Muscle layer of colon (tissue), 2 donors: ENCODE data around the gene ARHGEF11.

ENCODE experiments used
- H3K27ac ChIP-seq: one replicate; pipeline ENCODE4 v1.7.0; 2013; ENCODE audit warnings: low read depth, mild to moderate bottlenecking, low read length, moderate library complexity
- H3K27me3 ChIP-seq, 2 donors: one replicate each; pipeline ENCODE4 v1.7.0; 2013; ENCODE audit warnings: low read length in 2 of 2, mild to moderate bottlenecking in 2 of 2; ENCODE audit not compliant: insufficient read depth in 2 of 2, control insufficient read depth in 1 of 2
- H3K36me3 ChIP-seq: one replicate; pipeline ENCODE4 v1.7.0; 2013; ENCODE audit warnings: mild to moderate bottlenecking, low read length; ENCODE audit not compliant: insufficient read depth
- H3K4me1 ChIP-seq: one replicate; pipeline ENCODE4 v1.7.0; 2013; ENCODE audit warnings: mild to moderate bottlenecking, low read length; ENCODE audit not compliant: insufficient read depth
- H3K4me3 ChIP-seq, 2 donors: one replicate each; pipeline ENCODE4 v1.7.0; 2013; ENCODE audit warnings: low read length in 2 of 2, low read depth in 1 of 2, mild to moderate bottlenecking in 1 of 2, moderate library complexity in 1 of 2
- H3K9ac ChIP-seq: one replicate; pipeline ENCODE4 v1.7.0; 2013; ENCODE audit warnings: low read length
- H3K9me3 ChIP-seq: one replicate; pipeline ENCODE4 v1.7.0; 2013; ENCODE audit warnings: mild to moderate bottlenecking, low read length
- donor health status: abdominal sarcoma.
- donor health status: Adenocarcinoma of cecum.

ARHGEF11 gene

GRCh38 chr1:156914440-156914856 lies 131.1 kb downstream of the ARHGEF11 start:
- H3K9me3 ChIP-seq, result no peaks in the 10 kb centered on the region
- peaks cover 7% of the 10 kb centered on the region for H3K36me3 ChIP-seq
- no peak overlapping the region for H3K27ac ChIP-seq
- H3K4me3 ChIP-seq, result no peak overlapping the region
- H3K4me1 ChIP-seq, result no peaks in the 10 kb centered on the region
- no peak overlapping the region for H3K9ac ChIP-seq
- H3K27me3 ChIP-seq, result peaks cover 4 to 5% of the 10 kb centered on the region in 2 donors

DNA sequence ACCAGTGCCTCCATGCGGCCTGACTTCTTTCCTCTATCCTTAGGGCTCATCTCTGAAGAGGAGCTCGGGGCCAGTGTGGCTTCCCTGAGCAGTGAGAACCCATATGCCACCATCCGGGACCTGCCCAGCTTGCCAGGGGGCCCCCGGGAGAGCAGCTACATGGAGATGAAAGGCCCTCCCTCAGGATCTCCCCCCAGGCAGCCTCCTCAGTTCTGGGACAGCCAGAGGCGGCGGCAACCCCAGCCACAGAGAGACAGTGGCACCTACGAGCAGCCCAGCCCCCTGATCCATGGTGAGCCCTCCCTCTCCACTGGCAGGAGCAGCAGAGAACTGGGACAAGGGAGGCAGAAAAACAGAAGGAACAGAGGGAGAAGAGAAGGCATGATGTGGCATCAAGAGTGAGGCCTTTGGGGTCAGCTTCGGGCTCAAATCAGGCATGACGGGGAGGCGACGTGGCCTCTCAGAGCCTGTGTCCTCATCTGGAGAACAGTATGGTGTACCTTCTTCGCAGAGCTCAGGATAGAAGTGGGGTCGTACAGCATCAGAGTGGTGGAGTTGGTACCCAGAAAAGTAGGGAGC lies 131.6 kb downstream of the ARHGEF11 start:
- Histone ChIP-seq H3K9ac (no peak overlapping the region), H3K27me3 (peaks cover 4 to 5% of the 10 kb centered on the region in 2 donors), H3K36me3 (peaks cover 7% of the 10 kb centered on the region), H3K27ac (no peak overlapping the region), H3K4me3 (no peak overlapping the region), H3K4me1 (no peaks in the 10 kb centered on the region), H3K9me3 (no peaks in the 10 kb centered on the region)

DNA sequence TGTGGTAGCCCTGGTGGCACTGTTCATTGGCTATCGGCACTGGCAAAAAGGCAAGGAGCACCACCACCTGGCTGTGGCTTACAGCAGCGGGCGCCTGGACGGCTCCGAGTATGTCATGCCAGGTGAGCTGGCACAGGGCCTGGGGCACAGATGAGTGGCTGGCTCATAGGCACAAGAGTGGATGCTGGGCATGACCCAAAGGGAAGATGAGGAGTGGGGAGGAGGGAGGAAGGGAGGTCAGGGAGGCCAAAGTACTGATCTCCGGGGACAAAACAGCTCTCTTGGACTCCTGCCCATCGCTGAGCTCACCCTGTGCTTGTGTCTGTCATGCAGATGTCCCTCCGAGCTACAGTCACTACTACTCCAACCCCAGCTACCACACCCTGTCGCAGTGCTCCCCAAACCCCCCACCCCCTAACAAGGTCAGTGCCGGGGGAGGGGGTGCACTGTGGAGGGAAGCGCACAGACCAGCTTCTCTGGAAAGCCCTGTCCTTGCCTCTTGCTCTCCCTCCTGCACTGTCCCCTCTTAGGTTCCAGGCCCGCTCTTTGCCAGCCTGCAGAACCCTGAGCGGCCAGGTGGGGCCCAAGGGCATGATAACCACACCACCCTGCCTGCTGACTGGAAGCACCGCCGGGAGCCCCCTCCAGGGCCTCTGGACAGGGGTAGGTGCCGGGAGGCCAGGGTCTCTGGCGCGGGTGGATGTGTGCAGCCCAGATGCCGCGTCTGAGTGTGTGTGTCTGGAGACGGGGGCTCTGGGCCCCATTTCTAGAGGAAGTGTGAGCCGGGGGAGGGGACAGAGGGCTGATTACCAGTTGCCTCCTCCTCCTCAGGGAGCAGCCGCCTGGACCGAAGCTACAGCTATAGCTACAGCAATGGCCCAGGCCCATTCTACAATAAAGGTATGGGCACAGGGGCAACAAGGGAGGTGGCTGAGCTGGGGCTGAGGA lies 132.4 kb downstream of the ARHGEF11 start:
- no peaks in the 10 kb centered on the region for H3K4me1 ChIP-seq
- no peak overlapping the region for H3K9ac ChIP-seq
- peaks cover 7% of the 10 kb centered on the region for H3K36me3 ChIP-seq
- H3K4me3 ChIP-seq, result no peak overlapping the region
- H3K9me3 ChIP-seq, result no peaks in the 10 kb centered on the region
- H3K27ac ChIP-seq, result no peak overlapping the region
- peaks cover 4 to 9% of the 10 kb centered on the region in 2 donors for H3K27me3 ChIP-seq

DNA sequence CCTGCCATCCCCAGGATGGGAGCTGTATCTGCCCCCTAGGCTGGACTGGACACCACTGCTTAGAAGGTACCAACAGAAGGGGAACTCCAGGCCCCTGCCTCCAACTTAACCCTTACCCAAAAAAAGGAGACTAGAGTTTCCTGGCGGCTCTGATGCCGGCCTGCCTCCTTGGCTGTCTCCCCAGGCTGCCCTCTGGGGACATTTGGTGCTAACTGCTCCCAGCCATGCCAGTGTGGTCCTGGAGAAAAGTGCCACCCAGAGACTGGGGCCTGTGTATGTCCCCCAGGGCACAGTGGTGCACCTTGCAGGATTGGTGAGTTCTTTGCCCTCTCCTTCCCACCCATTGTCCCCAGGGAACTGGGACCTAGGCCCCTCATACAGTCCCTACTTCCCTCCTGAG lies 133.2 kb downstream of the ARHGEF11 start:
- H3K36me3 ChIP-seq, result peaks cover 7% of the 10 kb centered on the region
- no peaks in the 10 kb centered on the region for H3K4me1 ChIP-seq
- H3K27me3 ChIP-seq, result peaks cover 4 to 10% of the 10 kb centered on the region in 2 donors
- H3K4me3 ChIP-seq, result no peak overlapping the region
- H3K27ac ChIP-seq, result no peak overlapping the region
- H3K9me3 ChIP-seq, result no peaks in the 10 kb centered on the region
- H3K9ac ChIP-seq, result no peak overlapping the region

- no peak overlapping the region for H3K4me3 ChIP-seq
- peaks cover 7% of the 10 kb centered on the region for H3K36me3 ChIP-seq
- no peak overlapping the region for H3K9ac ChIP-seq
- H3K4me1 ChIP-seq, result no peaks in the 10 kb centered on the region
- no peak overlapping the region for H3K27ac ChIP-seq
- H3K27me3 ChIP-seq, result peaks cover 4 to 13% of the 10 kb centered on the region in 2 donors
- no peaks in the 10 kb centered on the region for H3K9me3 ChIP-seq
These were observed 133.8 kb downstream of the ARHGEF11 start for GRCh38 chr1:156911577-156912298.

GRCh38 chr1:156910309-156910782 lies 135.2 kb downstream of the ARHGEF11 start:
- Histone ChIP-seq H3K27ac (no peak overlapping the region), H3K4me3 (no peak overlapping the region), H3K27me3 (peaks cover 4 to 13% of the 10 kb centered on the region in 2 donors), H3K9ac (no peak overlapping the region), H3K4me1 (no peaks in the 10 kb centered on the region), H3K36me3 (peaks cover 7% of the 10 kb centered on the region), H3K9me3 (no peaks in the 10 kb centered on the region)

GRCh38 chr1:156909671-156910070 lies 135.9 kb downstream of the ARHGEF11 start:
- Histone ChIP-seq H3K36me3 (peaks cover 1% of the 10 kb centered on the region), H3K27me3 (peaks cover 4 to 13% of the 10 kb centered on the region in 2 donors), H3K27ac (no peak overlapping the region), H3K9ac (no peak overlapping the region), H3K9me3 (no peaks in the 10 kb centered on the region), H3K4me1 (no peaks in the 10 kb centered on the region), H3K4me3 (no peak overlapping the region)

DNA sequence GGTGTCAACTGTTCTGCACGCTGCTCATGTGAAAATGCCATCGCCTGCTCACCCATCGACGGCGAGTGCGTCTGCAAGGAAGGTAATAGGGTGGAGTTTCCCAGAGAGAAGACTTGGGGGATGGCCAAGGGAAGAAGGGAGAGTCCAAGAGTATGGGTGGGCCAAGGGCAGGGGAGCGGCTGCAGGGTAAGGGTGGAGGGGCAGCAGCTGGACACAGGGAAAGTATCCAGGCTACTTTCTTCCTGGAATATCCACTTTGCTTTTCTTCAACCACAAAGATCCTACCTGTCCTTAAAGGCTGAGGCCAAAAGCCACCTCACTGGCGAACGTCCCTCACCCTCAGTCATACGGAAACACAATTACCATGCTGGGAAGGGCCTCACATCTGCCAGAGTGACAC lies 136.6 kb downstream of the ARHGEF11 start:
- no peak overlapping the region for H3K9ac ChIP-seq
- no peaks in the 10 kb centered on the region for H3K4me1 ChIP-seq
- no peaks in the 10 kb centered on the region for H3K36me3 ChIP-seq
- H3K27ac ChIP-seq, result no peak overlapping the region
- H3K9me3 ChIP-seq, result no peaks in the 10 kb centered on the region
- H3K4me3 ChIP-seq, result no peak overlapping the region
- H3K27me3 ChIP-seq, result peaks cover 4 to 8% of the 10 kb centered on the region in 2 donors

DNA sequence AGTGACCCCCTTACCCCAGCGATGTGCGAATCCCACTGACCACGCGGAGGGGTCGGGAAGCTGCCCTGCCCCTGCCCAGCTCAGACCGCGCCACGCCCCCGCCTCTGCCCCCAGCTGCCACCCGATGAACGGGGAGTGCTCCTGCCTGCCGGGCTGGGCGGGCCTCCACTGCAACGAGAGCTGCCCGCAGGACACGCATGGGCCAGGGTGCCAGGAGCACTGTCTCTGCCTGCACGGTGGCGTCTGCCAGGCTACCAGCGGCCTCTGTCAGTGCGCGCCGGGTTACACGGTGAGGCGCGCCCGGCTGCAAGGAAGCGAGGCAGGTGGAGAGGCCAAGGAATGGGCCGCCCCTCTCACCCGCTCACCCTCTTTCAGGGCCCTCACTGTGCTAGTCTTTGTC lies 137.0 kb downstream of the ARHGEF11 start:
- H3K9ac ChIP-seq, result no peak overlapping the region
- H3K36me3 ChIP-seq, result no peaks in the 10 kb centered on the region
- H3K4me3 ChIP-seq, result no peak overlapping the region
- H3K9me3 ChIP-seq, result no peaks in the 10 kb centered on the region
- H3K27me3 ChIP-seq, result peaks cover 4 to 8% of the 10 kb centered on the region in 2 donors
- H3K4me1 ChIP-seq, result no peaks in the 10 kb centered on the region
- H3K27ac ChIP-seq, result no peak overlapping the region

DNA sequence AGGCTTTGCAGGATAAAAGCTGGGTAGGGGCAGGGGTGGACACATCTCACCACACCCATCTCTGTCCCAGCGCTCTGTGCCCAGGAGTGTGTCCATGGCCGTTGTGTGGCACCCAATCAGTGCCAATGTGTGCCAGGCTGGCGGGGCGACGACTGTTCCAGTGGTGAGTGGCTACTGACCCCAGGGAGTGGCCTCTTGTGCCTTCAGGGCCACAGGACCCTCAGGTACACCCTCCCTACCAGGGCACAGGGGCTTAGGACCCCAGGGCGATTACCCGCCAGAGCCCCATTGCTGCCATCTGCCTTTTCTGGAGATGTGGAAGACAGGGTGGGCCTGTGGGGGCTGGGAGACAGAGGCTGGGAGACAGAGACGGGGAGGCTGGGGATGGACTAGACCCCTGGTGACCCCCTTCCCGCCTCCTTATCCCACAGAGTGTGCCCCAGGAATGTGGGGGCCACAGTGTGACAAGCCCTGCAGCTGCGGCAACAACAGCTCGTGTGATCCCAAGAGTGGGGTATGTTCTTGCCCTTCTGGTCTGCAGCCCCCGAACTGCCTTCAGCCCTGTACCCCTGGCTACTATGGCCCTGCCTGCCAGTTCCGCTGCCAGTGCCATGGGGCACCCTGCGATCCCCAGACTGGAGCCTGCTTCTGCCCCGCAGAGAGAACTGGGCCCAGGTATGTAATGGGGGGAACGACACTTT lies 139.2 kb downstream of the ARHGEF11 start:
- H3K27ac ChIP-seq, result no peak overlapping the region
- no peak overlapping the region for H3K4me3 ChIP-seq
- H3K4me1 ChIP-seq, result no peaks in the 10 kb centered on the region
- no peak overlapping the region for H3K9ac ChIP-seq
- no peaks in the 10 kb centered on the region for H3K9me3 ChIP-seq
- H3K36me3 ChIP-seq, result no peaks in the 10 kb centered on the region
- peaks cover 4 to 8% of the 10 kb centered on the region in 2 donors for H3K27me3 ChIP-seq

DNA sequence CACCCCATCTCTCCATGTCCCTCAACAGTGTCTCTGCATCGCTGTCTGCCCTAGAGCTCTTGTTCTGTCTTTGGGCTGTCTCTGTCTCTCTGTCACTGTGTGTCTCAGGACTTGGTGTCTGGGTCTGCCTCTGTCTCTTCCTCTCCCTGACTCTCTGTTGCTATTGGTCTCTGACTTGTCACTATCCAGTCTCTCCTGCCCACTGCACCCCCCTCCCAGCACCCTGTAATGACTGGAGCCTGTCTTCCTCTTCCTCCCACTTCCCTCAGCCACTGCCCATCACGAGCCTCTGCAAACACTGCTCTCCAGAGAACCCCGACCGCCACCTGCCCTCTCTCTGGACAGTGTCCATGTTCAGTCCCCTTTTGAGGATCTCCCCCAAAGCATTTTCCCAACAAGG lies 139.9 kb downstream of the ARHGEF11 start:
- Histone ChIP-seq H3K9me3 (no peaks in the 10 kb centered on the region), H3K36me3 (no peaks in the 10 kb centered on the region), H3K27me3 (peaks cover 4 to 8% of the 10 kb centered on the region in 2 donors), H3K27ac (no peak overlapping the region), H3K9ac (no peak overlapping the region), H3K4me3 (no peak overlapping the region), H3K4me1 (no peaks in the 10 kb centered on the region)
